K562 (cell line): ENCODE data around the gene EFNA1.

Experiments
- E2F4 ChIP-seq: sonication (generic); formaldehyde crosslinking; IDR thresholded peaks from 2 replicates; pipeline ENCODE4 v1.8.0; 2022; ENCODE audit warnings: mild to moderate bottlenecking, low read depth, missing genetic modification reagents
- HMGXB4 ChIP-seq: sonication (generic); formaldehyde crosslinking; IDR thresholded peaks from 2 replicates; pipeline ENCODE4 v1.8.1; 2023; ENCODE audit warnings: mild to moderate bottlenecking, missing genetic modification reagents
- TBL1XR1 ChIP-seq, 2 experiments: IDR thresholded peaks; 2 replicates each; pipeline ENCODE4 v1.6.1; 2012; ENCODE audit warnings: improper control_type of control experiment in 2 of 2, low read length in 2 of 2, mild to moderate bottlenecking in 1 of 2
- ZBED1 ChIP-seq: IDR thresholded peaks from 2 replicates; pipeline ENCODE4 v1.6.1; 2014
- TF ChIP-seq, protein P1 (sequence below), 3 experiments: IDR thresholded peaks in 2 of 3; conservative IDR thresholded peaks in 1 of 3; 2 replicates each; pipeline ENCODE4 v1.5.1; 2011 to 2012; ENCODE audit warnings: low read length in 3 of 3, mild to moderate bottlenecking in 3 of 3, control low read depth in 2 of 3, improper control_type of control experiment in 1 of 3, inconsistent platforms in 1 of 3, low read depth in 1 of 3, mixed read lengths in 1 of 3, moderate library complexity in 1 of 3; ENCODE audit not compliant: insufficient read depth in 2 of 3

DNA sequence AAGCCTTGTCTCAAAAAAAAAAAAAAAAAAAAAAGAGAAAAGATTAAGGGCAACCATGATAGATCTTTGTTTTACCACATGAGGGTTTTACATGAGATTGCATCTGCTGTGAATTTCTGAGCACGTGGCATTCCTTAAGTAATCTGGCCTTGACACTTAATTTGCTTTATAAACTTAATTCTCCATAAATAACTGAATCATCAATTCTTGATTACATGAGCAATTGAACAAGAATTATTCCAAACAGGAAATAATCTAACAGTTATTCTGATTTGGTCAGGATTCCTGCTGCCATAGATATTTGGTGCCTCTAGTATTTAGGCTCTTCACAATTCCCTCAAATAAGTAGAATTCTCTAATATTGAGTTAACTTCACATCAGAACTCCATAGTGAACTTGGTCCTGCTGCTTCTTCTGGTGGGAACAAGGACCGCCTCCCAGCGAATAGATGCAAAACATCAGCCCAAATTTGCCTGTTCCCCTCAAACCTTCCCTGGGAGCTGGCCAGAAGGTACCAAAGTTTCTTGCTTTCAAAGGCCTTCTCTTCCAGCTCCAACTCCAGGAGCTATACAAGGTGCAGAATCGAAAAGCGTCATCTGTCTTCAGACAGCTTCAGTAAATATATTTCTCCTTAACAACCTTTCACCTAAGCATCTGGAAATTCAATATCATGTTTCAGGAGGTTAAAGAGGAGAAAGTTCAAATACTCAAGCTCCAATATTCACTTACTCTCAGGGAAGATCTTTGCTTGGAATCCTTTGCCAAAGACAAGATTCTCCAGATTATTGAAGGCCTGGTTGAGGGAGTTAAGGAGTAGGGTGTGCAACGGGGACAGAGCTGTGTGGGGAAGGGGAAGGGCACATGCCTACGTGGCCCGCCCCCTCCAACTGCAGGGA lies 44.4 kb downstream of the EFNA1 start:
- no peak for TF ChIP-seq HMGXB4
- TF ChIP-seq E2F4 (CRISPR knock-in tag) = no peak
- TF ChIP-seq, protein P1, sequence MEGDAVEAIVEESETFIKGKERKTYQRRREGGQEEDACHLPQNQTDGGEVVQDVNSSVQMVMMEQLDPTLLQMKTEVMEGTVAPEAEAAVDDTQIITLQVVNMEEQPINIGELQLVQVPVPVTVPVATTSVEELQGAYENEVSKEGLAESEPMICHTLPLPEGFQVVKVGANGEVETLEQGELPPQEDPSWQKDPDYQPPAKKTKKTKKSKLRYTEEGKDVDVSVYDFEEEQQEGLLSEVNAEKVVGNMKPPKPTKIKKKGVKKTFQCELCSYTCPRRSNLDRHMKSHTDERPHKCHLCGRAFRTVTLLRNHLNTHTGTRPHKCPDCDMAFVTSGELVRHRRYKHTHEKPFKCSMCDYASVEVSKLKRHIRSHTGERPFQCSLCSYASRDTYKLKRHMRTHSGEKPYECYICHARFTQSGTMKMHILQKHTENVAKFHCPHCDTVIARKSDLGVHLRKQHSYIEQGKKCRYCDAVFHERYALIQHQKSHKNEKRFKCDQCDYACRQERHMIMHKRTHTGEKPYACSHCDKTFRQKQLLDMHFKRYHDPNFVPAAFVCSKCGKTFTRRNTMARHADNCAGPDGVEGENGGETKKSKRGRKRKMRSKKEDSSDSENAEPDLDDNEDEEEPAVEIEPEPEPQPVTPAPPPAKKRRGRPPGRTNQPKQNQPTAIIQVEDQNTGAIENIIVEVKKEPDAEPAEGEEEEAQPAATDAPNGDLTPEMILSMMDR (IDR thresholded peaks at IDR 0.05 in 2 of 3, conservative IDR thresholded peaks at IDR 0.05 in 1 of 3; ENCODE audit: insufficient read depth in 2 of 3, low read depth in 1 of 3, low read length in 3 of 3) = no peak
- no peak for TF ChIP-seq ZBED1
- TF ChIP-seq TBL1XR1 (IDR thresholded peaks at IDR 0.05; ENCODE audit: low read length in 2 of 2) = no peak
